ENCODE data around the gene KLHL26. TPM values are rescaled to one million over a fixed set of nuclear protein-coding genes. Genes with fewer than 3 reads are reported as not detected.

The KLHL26 gene
- total RNA-seq, 1 experiment from 2014 or later = 17.1 TPM

GRCh38 chr19:18713550-18714117 is 76.8 kb downstream of the KLHL26 start (continued):
- TF ChIP-seq SP1 (IDR thresholded peaks at IDR 0.05; ENCODE audit: low read depth) (no peak), SIN3A (IDR thresholded peaks at IDR 0.05; ENCODE audit: low read depth) (no peak), EZH2 (IDR thresholded peaks at IDR 0.05) (no peak), POLR2AphosphoS5 (IDR thresholded peaks at IDR 0.05; ENCODE audit: low read depth, low read length) (no peak)

- no peak overlapping the region for H3K4me3 ChIP-seq (replicated peaks in 1 of 2; ENCODE audit: low read depth in 1 of 2, low read length in 2 of 2)
- BruUV-seq (replicated peaks) = no TSS peak
- no peaks in the 10 kb centered on the region for H3K27me3 ChIP-seq (ENCODE audit: insufficient read depth, low read length)
- no peaks in the 10 kb centered on the region for H3K79me2 ChIP-seq (ENCODE audit: insufficient read depth, low read length)
- TF ChIP-seq POLR2AphosphoS5 (IDR thresholded peaks at IDR 0.05; ENCODE audit: low read depth, low read length) (no peak), ATF3 (IDR thresholded peaks at IDR 0.05) (no peak), EZH2 (IDR thresholded peaks at IDR 0.05) (no peak), ZFX (IDR thresholded peaks at IDR 0.05) (no peak), YY1 (IDR thresholded peaks at IDR 0.05; ENCODE audit: extremely low read depth, insufficient replicate concordance, low read depth, low read length) (no peak), ZNF274 (IDR thresholded peaks at IDR 0.05; ENCODE audit: low read depth, low read length) (no peak), SP1 (IDR thresholded peaks at IDR 0.05; ENCODE audit: low read depth) (no peak), CTCF (IDR thresholded peaks at IDR 0.05 in 2 of 3, conservative IDR thresholded peaks at IDR 0.05 in 1 of 3; ENCODE audit: borderline replicate concordance in 1 of 3, insufficient read depth in 1 of 3, low read depth in 2 of 3, low read length in 2 of 3) (no peak), EZH2phosphoT487 (IDR thresholded peaks at IDR 0.05; ENCODE audit: borderline replicate concordance) (no peak), FOSL1 (IDR thresholded peaks at IDR 0.05; ENCODE audit: low read depth) (no peak)
- TF ChIP-seq, protein P1, sequence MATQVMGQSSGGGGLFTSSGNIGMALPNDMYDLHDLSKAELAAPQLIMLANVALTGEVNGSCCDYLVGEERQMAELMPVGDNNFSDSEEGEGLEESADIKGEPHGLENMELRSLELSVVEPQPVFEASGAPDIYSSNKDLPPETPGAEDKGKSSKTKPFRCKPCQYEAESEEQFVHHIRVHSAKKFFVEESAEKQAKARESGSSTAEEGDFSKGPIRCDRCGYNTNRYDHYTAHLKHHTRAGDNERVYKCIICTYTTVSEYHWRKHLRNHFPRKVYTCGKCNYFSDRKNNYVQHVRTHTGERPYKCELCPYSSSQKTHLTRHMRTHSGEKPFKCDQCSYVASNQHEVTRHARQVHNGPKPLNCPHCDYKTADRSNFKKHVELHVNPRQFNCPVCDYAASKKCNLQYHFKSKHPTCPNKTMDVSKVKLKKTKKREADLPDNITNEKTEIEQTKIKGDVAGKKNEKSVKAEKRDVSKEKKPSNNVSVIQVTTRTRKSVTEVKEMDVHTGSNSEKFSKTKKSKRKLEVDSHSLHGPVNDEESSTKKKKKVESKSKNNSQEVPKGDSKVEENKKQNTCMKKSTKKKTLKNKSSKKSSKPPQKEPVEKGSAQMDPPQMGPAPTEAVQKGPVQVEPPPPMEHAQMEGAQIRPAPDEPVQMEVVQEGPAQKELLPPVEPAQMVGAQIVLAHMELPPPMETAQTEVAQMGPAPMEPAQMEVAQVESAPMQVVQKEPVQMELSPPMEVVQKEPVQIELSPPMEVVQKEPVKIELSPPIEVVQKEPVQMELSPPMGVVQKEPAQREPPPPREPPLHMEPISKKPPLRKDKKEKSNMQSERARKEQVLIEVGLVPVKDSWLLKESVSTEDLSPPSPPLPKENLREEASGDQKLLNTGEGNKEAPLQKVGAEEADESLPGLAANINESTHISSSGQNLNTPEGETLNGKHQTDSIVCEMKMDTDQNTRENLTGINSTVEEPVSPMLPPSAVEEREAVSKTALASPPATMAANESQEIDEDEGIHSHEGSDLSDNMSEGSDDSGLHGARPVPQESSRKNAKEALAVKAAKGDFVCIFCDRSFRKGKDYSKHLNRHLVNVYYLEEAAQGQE (IDR thresholded peaks at IDR 0.05; ENCODE audit: low read depth) = no peak
- no peak overlapping the region for H2AFZ ChIP-seq (ENCODE audit: low read depth, low read length, poor library complexity, severe bottlenecking)
- DNase-seq (ENCODE audit: low read depth, low spot score) (no peak), ATAC-seq (no peak)
- H3K4me1 ChIP-seq (ENCODE audit: control insufficient read depth in 1 of 2, insufficient read depth in 2 of 2, low read length in 2 of 2) = no peaks in the 10 kb centered on the region
- no peaks in the 10 kb centered on the region for H3K9me2 ChIP-seq (ENCODE audit: insufficient read depth)
- no peaks in the 10 kb centered on the region for H3K9me3 ChIP-seq (ENCODE audit: control insufficient read depth in 1 of 2, insufficient read depth in 1 of 2, low read depth in 1 of 2, low read length in 2 of 2)
- CTCF ChIA-PET = no interaction called here
- H3K9ac ChIP-seq (ENCODE audit: low read length) = no peak overlapping the region
- H3K36me3 ChIP-seq (ENCODE audit: control insufficient read depth in 1 of 2, insufficient read depth in 2 of 2, low read length in 2 of 2) = no peaks in the 10 kb centered on the region
- H3K4me2 ChIP-seq (ENCODE audit: low read length) = no peak overlapping the region
- RAD21 ChIA-PET (ENCODE audit: low non-redundant PET in 1 of 2, low total read pairs in 2 of 2, uncharacterized antibody in 2 of 2, unreplicated experiment in 2 of 2) = no interaction called here
- no peaks in the 10 kb centered on the region for H4K20me1 ChIP-seq (ENCODE audit: insufficient read depth)
- no peak overlapping the region for H3K27ac ChIP-seq (ENCODE audit: low read depth, low read length)
- intact Hi-C loops (cut with micrococcal nuclease) = no loop called here
- POLR2A ChIA-PET = no interaction called here
Measured at GRCh38 chr19:18715416-18715815, 78.6 kb downstream of the KLHL26 start.

All from HCT116 (cell line).